B cell (primary cell): ENCODE results near the gene RSAD1. TPM values are rescaled to one million over a fixed set of nuclear protein-coding genes. Genes with fewer than 3 reads are reported as not detected.

Source experiments
- ATAC-seq: fragments of 200-7000 bp; cut with Tn5 transposase; one replicate; pipeline ENCODE4 v1.10.0; 2021; ENCODE audit warnings: low read depth, mild to moderate bottlenecking, moderate number of reproducible peaks, moderate library complexity
- CTCF ChIA-PET: fragments of 350-600 bp; sonication (Branson Sonifier 250); formaldehyde crosslinking; loops from one replicate; lab custom pipeline; 2021; ENCODE audit warnings: antibody characterized with exemption, inconsistent platforms; lab: Charles Lee
- POLR2A ChIA-PET: fragments of 350-600 bp; sonication (Branson Sonifier 250); formaldehyde crosslinking; loops from one replicate; lab custom pipeline; 2021; ENCODE audit warnings: antibody characterized with exemption; lab: Charles Lee
- DNase-seq: peaks from one replicate; pipeline ENCODE4 v3.0.0; 2013
- H2AFZ ChIP-seq: 2 replicates; pipeline ENCODE4 v1.6.1; 2012; ENCODE audit warnings: mild to moderate bottlenecking, low read depth, low read length; ENCODE audit not compliant: insufficient read depth, poor library complexity, severe bottlenecking
- H3K27ac ChIP-seq, 2 donors: 1 replicate in 1 of 2; 2 replicates in 1 of 2; pipeline ENCODE4 v1.5.1; 2012 to 2013; ENCODE audit warnings: low read length in 2 of 2, mild to moderate bottlenecking in 2 of 2, moderate library complexity in 1 of 2
- H3K27me3 ChIP-seq, 4 experiments: fragments of 200-600 bp in 1 of 4; sonication (generic) in 1 of 4; replicated peaks in 1 of 4; 1 replicate in 2 of 4; 2 replicates in 2 of 4; pipeline versions ENCODE4 v1.6.1 to v1.7.0; 2013 to 2016; ENCODE audit warnings: low read length in 3 of 4, mild to moderate bottlenecking in 2 of 4, mixed read lengths in 1 of 4, moderate library complexity in 1 of 4; ENCODE audit not compliant: insufficient read depth in 4 of 4, control insufficient read depth in 3 of 4; ENCODE audit errors: control extremely low read depth in 1 of 4
- H3K36me3 ChIP-seq, 2 experiments: replicated peaks in 1 of 2; 1 replicate in 1 of 2; 2 replicates in 1 of 2; pipeline versions ENCODE4 v1.6.1 to v1.7.1; 2013; ENCODE audit warnings: low read length in 1 of 2; ENCODE audit not compliant: insufficient read depth in 2 of 2, control insufficient read depth in 1 of 2; ENCODE audit errors: control extremely low read depth in 1 of 2, extremely low read depth in 1 of 2
- H3K4me1 ChIP-seq, 2 donors: fragments of 200-600 bp in 1 of 2; sonication (generic) in 1 of 2; 1 replicate in 1 of 2; 2 replicates in 1 of 2; pipeline versions ENCODE4 v1.5.1 to v1.6.1; 2013 to 2017; ENCODE audit warnings: low read length in 2 of 2; ENCODE audit not compliant: control insufficient read depth in 2 of 2, insufficient read depth in 2 of 2
- H3K4me2 ChIP-seq: replicated peaks from 2 replicates; pipeline ENCODE3; 2012; ENCODE audit warnings: mild to moderate bottlenecking, low read depth, low read length; ENCODE audit not compliant: poor library complexity, severe bottlenecking
- H3K4me3 ChIP-seq, 5 experiments: fragments of 200-600 bp in 1 of 5; sonication (generic) in 1 of 5; 1 replicate in 3 of 5; 2 replicates in 2 of 5; pipeline versions ENCODE4 v1.5.1 to v1.7.0; 2011 to 2016; ENCODE audit warnings: low read length in 4 of 5, mild to moderate bottlenecking in 4 of 5, low read depth in 2 of 5, control low read depth in 1 of 5, moderate library complexity in 1 of 5; ENCODE audit not compliant: insufficient read depth in 1 of 5; ENCODE audit errors: control extremely low read depth in 1 of 5, extremely low read depth in 1 of 5
- H3K79me2 ChIP-seq: fragments of 200-600 bp; sonication (generic); one replicate; pipeline ENCODE4 v1.6.0; 2016; ENCODE audit warnings: low read length; ENCODE audit not compliant: control insufficient read depth, insufficient read depth
- H3K9ac ChIP-seq: fragments of 200-600 bp; sonication (generic); 2 replicates; pipeline ENCODE4 v1.6.1; 2017; ENCODE audit warnings: mild to moderate bottlenecking, low read length, moderate library complexity
- H3K9me3 ChIP-seq, 3 donors: one replicate each; pipeline versions ENCODE4 v1.6.1 to v1.7.1; 2013; ENCODE audit warnings: low read length in 2 of 3; ENCODE audit not compliant: control insufficient read depth in 2 of 3, insufficient read depth in 1 of 3; ENCODE audit errors: control extremely low read depth in 1 of 3
- H4K20me1 ChIP-seq: 2 replicates; pipeline ENCODE4 v1.6.0; 2012; ENCODE audit warnings: mild to moderate bottlenecking, low read length; ENCODE audit not compliant: insufficient read depth, control insufficient read depth, poor library complexity, severe bottlenecking
- H3K27ac Mint-ChIP-seq: one replicate; pipeline ENCODE4 v1.8.0; 2021; ENCODE audit warnings: mixed read lengths
- H3K27me3 Mint-ChIP-seq: one replicate; pipeline ENCODE4 v1.8.0; 2021; ENCODE audit warnings: mixed read lengths
- H3K4me1 Mint-ChIP-seq: one replicate; pipeline ENCODE4 v1.8.0; 2021; ENCODE audit warnings: mixed read lengths
- H3K4me3 Mint-ChIP-seq: one replicate; pipeline ENCODE4 v1.8.0; 2021; ENCODE audit warnings: mixed read lengths
- H3K9me3 Mint-ChIP-seq: one replicate; pipeline ENCODE4 v1.8.0; 2022; ENCODE audit warnings: mixed read lengths; ENCODE audit not compliant: insufficient read depth
- EZH2 ChIP-seq: IDR thresholded peaks from 2 replicates; pipeline ENCODE4 v1.6.1; 2012; ENCODE audit warnings: borderline replicate concordance, low read depth, mild to moderate bottlenecking, moderate library complexity, low read length; ENCODE audit not compliant: insufficient read depth, poor library complexity, severe bottlenecking
- WGBS: methylation state at CpG from one replicate; pipeline ENCODE4 v1.1.5; 2013; ENCODE audit warnings: missing lambda C conversion rate; ENCODE audit not compliant: insufficient coverage; 5-methylcytosine and 5-hydroxymethylcytosine counted together
- intact Hi-C: fragments of 100-400 bp; cut with micrococcal nuclease; formaldehyde crosslinking; loops from one replicate; pipeline ENCODE4 v1.10.0; 2022
- polyA plus RNA-seq: library from polyadenylated mRNA; depleted of rRNA; stranded (reverse); fragments of >200 nt; gene quantifications from 2 replicates; pipeline ENCODE4 v1.2.3, GENCODE V29; 2012
- total RNA-seq, 2 donors: library from RNA; stranded (reverse); fragments of 120-200 nt in 1 of 2; gene quantifications; 1 replicate in 1 of 2; 2 replicates in 1 of 2; pipeline versions ENCODE4 v1.2.3 to v1.2.4, GENCODE V29; 2013 to 2022
- TF ChIP-seq, protein P1 (sequence below): fragments of 200-600 bp; IDR thresholded peaks from one replicate; pipeline ENCODE4 v1.8.0; 2022; ENCODE audit warnings: antibody characterized with exemption, mild to moderate bottlenecking

Gene RSAD1
- total and polyA plus RNA-seq, 2 donors (not counting 1 experiment from before 2014, with no cell fraction given), result 53.4 to 63.9 TPM

DNA sequence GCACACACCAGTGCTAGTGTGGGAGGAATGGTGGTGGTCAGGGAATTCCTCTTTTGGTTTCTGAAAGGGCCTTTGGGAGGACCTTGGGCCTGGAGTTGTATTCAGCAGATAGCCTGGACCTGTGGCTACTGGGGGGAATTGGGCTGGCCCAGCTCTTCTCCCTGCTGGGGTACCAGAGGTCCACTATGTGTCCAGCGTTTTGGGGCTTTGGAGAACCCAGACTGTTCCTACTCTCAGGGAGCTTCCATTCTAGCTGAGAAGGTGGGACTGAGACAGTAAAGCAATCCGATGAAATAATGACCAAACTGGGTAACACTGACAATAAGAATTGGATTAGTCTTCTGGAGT lies 56.3 kb downstream of the RSAD1 start:
- POLR2A ChIA-PET, result no interaction called here
- Histone ChIP-seq H3K27ac (no peak overlapping the region), H4K20me1 (no peaks in the 10 kb centered on the region), H3K9me3 (peaks cover 0 to 4% (median 0%) of the 10 kb centered on the region in 3 donors), H3K4me2 (no peak overlapping the region), H3K4me3 (no peak overlapping the region), H3K79me2 (no peaks in the 10 kb centered on the region), H3K9ac (no peak overlapping the region), H3K4me1 (peaks cover 12 to 15% of the 10 kb centered on the region in 2 donors), H2AFZ (no peak overlapping the region), H3K27me3 (peaks cover 0 to 45% (median 19%) of the 10 kb centered on the region in 4 experiments), H3K36me3 (no peaks in the 10 kb centered on the region)
- intact Hi-C loops, result no loop called here
- WGBS, result 100% methylated on average over 1 of the region's 2 CpGs
- Mint-ChIP-seq H3K27ac (no peak overlapping the region), H3K9me3 (no peaks in the 10 kb centered on the region), H3K4me1 (peaks cover 9% of the 10 kb centered on the region), H3K27me3 (peaks cover 56% of the 10 kb centered on the region), H3K4me3 (no peak overlapping the region)
- CTCF ChIA-PET, result no interaction called here
- ATAC-seq (no peak), DNase-seq (no peak)
- TF ChIP-seq EZH2, result no peak
- TF ChIP-seq, protein P1, sequence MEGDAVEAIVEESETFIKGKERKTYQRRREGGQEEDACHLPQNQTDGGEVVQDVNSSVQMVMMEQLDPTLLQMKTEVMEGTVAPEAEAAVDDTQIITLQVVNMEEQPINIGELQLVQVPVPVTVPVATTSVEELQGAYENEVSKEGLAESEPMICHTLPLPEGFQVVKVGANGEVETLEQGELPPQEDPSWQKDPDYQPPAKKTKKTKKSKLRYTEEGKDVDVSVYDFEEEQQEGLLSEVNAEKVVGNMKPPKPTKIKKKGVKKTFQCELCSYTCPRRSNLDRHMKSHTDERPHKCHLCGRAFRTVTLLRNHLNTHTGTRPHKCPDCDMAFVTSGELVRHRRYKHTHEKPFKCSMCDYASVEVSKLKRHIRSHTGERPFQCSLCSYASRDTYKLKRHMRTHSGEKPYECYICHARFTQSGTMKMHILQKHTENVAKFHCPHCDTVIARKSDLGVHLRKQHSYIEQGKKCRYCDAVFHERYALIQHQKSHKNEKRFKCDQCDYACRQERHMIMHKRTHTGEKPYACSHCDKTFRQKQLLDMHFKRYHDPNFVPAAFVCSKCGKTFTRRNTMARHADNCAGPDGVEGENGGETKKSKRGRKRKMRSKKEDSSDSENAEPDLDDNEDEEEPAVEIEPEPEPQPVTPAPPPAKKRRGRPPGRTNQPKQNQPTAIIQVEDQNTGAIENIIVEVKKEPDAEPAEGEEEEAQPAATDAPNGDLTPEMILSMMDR, result no peak

- Histone ChIP-seq H3K4me1 (peaks cover 12 to 15% of the 10 kb centered on the region in 2 donors), H3K9ac (no peak overlapping the region), H3K4me2 (no peak overlapping the region), H3K27ac (no peak overlapping the region), H2AFZ (no peak overlapping the region), H3K4me3 (no peak overlapping the region), H3K79me2 (no peaks in the 10 kb centered on the region), H4K20me1 (no peaks in the 10 kb centered on the region), H3K9me3 (peaks cover 0 to 4% (median 0%) of the 10 kb centered on the region in 3 donors), H3K36me3 (no peaks in the 10 kb centered on the region), H3K27me3 (peaks cover 0 to 41% (median 19%) of the 10 kb centered on the region in 4 experiments)
- no peak overlapping the region for H3K4me3 Mint-ChIP-seq
- ChIA-PET POLR2A (no interaction called here), CTCF (interaction anchor here (0.7 kb wide), 1 partner anchor 51 kb away, joined by 3 read pairs; no protein-coding TSS in a partner anchor)
- no peaks in the 10 kb centered on the region for H3K9me3 Mint-ChIP-seq
- H3K27me3 Mint-ChIP-seq, result peaks cover 55% of the 10 kb centered on the region
- TF ChIP-seq, protein P1, result no peak
- no peak for TF ChIP-seq EZH2
- H3K27ac Mint-ChIP-seq, result no peak overlapping the region
- no peak for ATAC-seq
- peaks cover 9% of the 10 kb centered on the region for H3K4me1 Mint-ChIP-seq
- DNase-seq, result no peak
- intact Hi-C loops, result no loop called here
- WGBS, result 89% methylated on average over 3 of the region's 7 CpGs
These were observed 56.7 kb downstream of the RSAD1 start for GRCh38 chr17:50535407-50535806.

Other genes starting within 250 kb of the RSAD1 start
- gene TMEM92, start 204.4 kb upstream of the RSAD1 start, total RNA-seq, result not detected in 2 replicates
- gene TMEM92, start 204.4 kb upstream of the RSAD1 start, polyA plus RNA-seq, result not detected in 2 replicates
- 29.9 and 30.3 TPM in 2 replicates for gene XYLT2, start 132.7 kb upstream of the RSAD1 start, total RNA-seq
- gene XYLT2, start 132.7 kb upstream of the RSAD1 start, polyA plus RNA-seq, result 15.5 and 21.5 TPM in 2 replicates
- gene MRPL27, start 105.7 kb upstream of the RSAD1 start, total RNA-seq, result 33.5 and 40.2 TPM in 2 replicates
- gene MRPL27, start 105.7 kb upstream of the RSAD1 start, polyA plus RNA-seq, result 19.8 and 32.5 TPM in 2 replicates
- 2.3 and 3.4 TPM in 2 replicates for gene EME1, start 105.6 kb upstream of the RSAD1 start, total RNA-seq
- gene EME1, start 105.6 kb upstream of the RSAD1 start, polyA plus RNA-seq, result 1.6 and 3.0 TPM in 2 replicates
- gene LRRC59, start 81.3 kb upstream of the RSAD1 start, total RNA-seq, result 29.5 and 31.2 TPM in 2 replicates
- gene LRRC59, start 81.3 kb upstream of the RSAD1 start, polyA plus RNA-seq, result 27.7 and 47.4 TPM in 2 replicates
- 66.1 and 82.6 TPM in 2 replicates for gene ACSF2, start 52.6 kb upstream of the RSAD1 start, total RNA-seq
- gene ACSF2, start 52.6 kb upstream of the RSAD1 start, polyA plus RNA-seq, result 59.6 and 62.1 TPM in 2 replicates
- gene CHAD, start 10.0 kb upstream of the RSAD1 start, total RNA-seq, result 3.5 and 3.9 TPM in 2 replicates
- 1.4 and 4.4 TPM in 2 replicates for gene CHAD, start 10.0 kb upstream of the RSAD1 start, polyA plus RNA-seq
- gene MYCBPAP, start 29.6 kb downstream of the RSAD1 start, total RNA-seq, result 5.1 and 5.5 TPM in 2 replicates
- gene MYCBPAP, start 29.6 kb downstream of the RSAD1 start, polyA plus RNA-seq, result 0.45 and 1.9 TPM in 2 replicates
- not detected in 2 replicates for gene EPN3, start 53.9 kb downstream of the RSAD1 start, total RNA-seq
- not detected in 2 replicates for gene EPN3, start 53.9 kb downstream of the RSAD1 start, polyA plus RNA-seq
- 68.5 and 72.2 TPM in 2 replicates for gene SPATA20, start 68.3 kb downstream of the RSAD1 start, total RNA-seq
- 18.9 and 61.7 TPM in 2 replicates for gene SPATA20, start 68.3 kb downstream of the RSAD1 start, polyA plus RNA-seq
- 0.05 and 0.12 TPM in 2 replicates for gene CACNA1G, start 81.9 kb downstream of the RSAD1 start, total RNA-seq
- not detected in 2 replicates for gene CACNA1G, start 81.9 kb downstream of the RSAD1 start, polyA plus RNA-seq
- 0.05 and 0.44 TPM in 2 replicates for gene ABCC3, start 156.0 kb downstream of the RSAD1 start, total RNA-seq
- gene ABCC3, start 156.0 kb downstream of the RSAD1 start, polyA plus RNA-seq, result 0.37 and 0.60 TPM in 2 replicates
- gene ANKRD40, start 229.1 kb downstream of the RSAD1 start, total RNA-seq, result 35.3 and 43.1 TPM in 2 replicates
- gene ANKRD40, start 229.1 kb downstream of the RSAD1 start, polyA plus RNA-seq, result 13.7 and 17.9 TPM in 2 replicates
- gene LUC7L3, start 240.7 kb downstream of the RSAD1 start, total RNA-seq, result 305 and 311 TPM in 2 replicates
- 42.9 and 101 TPM in 2 replicates for gene LUC7L3, start 240.7 kb downstream of the RSAD1 start, polyA plus RNA-seq